DND-41 (cell line): ENCODE measurements around the gene CFAP90.

Experiments used
- CTCF ChIP-seq: IDR thresholded peaks from 2 replicates; pipeline ENCODE4 v1.5.1; 2012; ENCODE audit warnings: borderline replicate concordance, low read length, moderate library complexity, mild to moderate bottlenecking; ENCODE audit not compliant: poor library complexity, severe bottlenecking; ENCODE audit errors: extremely low read depth
- EZH2 ChIP-seq: IDR thresholded peaks from 3 replicates; pipeline ENCODE4 v1.6.1; 2012; ENCODE audit warnings: borderline replicate concordance, low read depth, mild to moderate bottlenecking, moderate library complexity, low read length, inconsistent platforms; ENCODE audit not compliant: severe bottlenecking

- TF ChIP-seq CTCF (no peak), EZH2 (no peak)
Observed at GRCh38 chr5:7845557-7845956, 5.4 kb downstream of the CFAP90 start.
